Measurements from ENCODE around the gene NXPE4.
"Not testable (repeated sequence)": the region's sequence is repeated elsewhere in the genome, so short reads cannot be mapped to it uniquely, and the experiment has no call there.

NXPE4 gene

DNA sequence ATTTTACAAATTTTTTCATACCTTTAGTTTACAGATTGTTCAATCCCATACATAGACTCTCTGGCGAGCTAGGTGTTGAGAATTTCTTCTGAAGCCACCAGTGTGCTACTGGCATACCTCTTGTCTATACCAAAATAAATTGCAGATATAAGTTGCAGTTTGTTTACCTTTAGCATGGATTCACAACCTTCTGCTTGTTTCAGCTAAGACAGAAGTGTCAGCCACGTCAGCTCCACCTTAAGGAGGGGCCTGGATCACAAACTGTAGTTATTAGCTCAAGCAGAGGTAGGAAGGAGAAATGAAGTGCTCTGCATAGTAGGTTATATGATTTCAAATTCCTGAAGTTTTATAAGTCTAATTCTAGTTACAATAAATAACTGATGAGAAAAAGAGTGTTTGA is at the start of gene NXPE4:
Gene NXPE4 (minus strand): TSS at position 216 of the 400 bp plus-strand sequence. CDS start 1,027 bp downstream, outside the sequence.
- DNase-seq: no peak

GRCh38 chr11:114639440-114639839 is 43.9 kb upstream of the NXPE4 start:
- DNase-seq: not testable (repeated sequence)

GRCh38 chr11:114631445-114631965 is 35.9 kb upstream of the NXPE4 start:
- not testable (repeated sequence) for DNase-seq

DNA sequence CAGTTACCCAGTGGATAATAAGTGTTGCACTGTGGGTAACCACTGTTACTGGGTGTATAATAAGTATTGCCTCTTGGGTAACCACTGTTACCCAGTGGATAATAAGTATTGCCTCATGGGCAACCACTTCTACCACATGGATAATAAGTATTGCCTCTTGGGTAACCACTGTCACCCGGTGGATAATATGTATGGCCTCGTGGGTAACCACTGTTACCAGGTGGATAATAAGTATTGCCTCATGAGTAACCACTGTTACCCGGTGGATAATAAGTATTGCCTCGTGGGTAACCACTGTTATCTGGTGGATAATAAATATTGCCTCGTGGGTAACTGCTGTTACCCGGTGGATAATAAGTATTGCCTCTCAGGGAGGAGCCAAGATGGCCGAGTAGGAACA is 29.7 kb upstream of the NXPE4 start:
- DNase-seq: no peak

DNA sequence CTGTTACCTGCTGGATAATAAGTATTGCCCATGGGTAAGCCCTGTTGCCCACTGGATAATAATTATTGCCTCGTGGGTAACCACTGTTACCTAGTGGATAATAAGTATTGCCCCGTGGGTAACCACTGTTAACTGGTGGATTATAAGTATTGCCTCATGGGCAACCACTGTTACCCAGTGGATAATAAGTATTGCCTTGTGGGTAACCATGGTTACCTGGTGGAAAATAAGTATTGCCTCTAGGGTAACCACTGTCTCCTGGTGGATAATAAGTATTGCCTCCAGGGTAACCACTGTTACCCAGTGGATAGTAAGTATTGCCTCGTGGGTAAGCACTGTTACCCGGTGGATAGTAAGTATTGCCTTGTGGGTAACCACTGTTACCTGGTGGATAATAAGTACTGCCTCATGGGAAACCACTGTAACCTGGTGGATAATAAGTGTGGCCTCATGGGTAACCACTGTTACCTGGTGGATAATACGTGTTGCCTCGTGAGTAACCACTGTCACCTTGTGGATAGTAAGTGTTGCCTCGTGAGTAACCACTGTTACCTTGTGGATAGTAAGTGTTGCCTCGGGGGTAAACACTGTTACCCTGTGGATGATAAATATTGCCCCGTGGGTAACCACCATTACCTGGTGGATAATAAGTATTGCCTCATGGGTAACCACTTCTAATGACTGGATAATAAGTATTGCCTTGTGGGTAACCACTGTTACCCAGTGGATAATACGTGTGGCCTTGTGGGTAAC is 29.0 kb upstream of the NXPE4 start:
- DNase-seq: no peak

GRCh38 chr11:114623720-114624119 is 28.1 kb upstream of the NXPE4 start:
- no peak for DNase-seq

- no peak for DNase-seq
These were observed 27.3 kb upstream of the NXPE4 start for GRCh38 chr11:114622858-114623257.

- no peak for DNase-seq
These were observed 26.6 kb upstream of the NXPE4 start for GRCh38 chr11:114621950-114622809.

DNA sequence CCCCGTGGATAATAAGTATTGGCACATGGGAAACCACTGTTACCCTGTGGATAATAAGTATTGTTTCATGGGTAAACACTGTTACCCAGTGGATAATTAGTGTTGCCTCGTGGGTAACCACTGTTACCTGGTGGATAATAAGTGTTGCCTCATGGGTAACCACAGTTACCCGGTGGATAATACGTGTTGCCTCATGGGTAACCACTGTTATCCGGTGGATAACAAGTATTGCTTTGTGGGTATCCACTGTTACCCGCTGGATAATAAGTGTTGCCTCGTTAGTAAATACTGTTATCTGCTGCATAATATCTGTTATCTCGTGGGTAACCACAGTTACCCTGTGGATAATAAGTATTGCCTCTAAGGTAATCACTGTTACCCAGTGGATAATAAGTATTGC is 25.5 kb upstream of the NXPE4 start:
- no peak for DNase-seq

DNA sequence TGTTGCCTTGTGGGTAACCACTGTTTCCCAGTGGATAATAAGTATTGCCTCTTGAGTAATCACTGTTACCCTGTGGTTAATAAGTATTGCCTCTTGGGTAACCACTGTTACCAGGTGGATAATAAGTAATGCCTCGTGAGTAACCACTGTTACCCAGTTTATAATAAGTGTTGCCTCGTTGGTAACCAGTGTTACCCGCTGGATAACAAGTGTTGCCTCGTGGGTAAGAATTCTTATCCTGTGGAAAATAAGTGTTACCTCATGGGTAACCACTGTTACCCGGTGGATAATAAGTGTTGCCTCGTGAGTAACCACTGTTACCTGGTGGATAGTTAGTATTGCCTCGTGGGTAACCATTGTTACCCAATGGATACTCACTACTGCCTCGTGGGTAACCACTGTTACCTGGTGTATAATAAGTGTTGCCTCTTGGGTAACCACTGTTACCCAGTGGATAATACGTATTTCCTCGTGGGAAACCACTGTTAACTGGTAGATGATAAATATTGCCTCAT is 24.1 kb upstream of the NXPE4 start:
- no peak for DNase-seq

GRCh38 chr11:114618139-114618538 is 22.6 kb upstream of the NXPE4 start:
- DNase-seq: no peak

GRCh38 chr11:114617157-114618124 is 21.9 kb upstream of the NXPE4 start:
- no peak for DNase-seq

DNA sequence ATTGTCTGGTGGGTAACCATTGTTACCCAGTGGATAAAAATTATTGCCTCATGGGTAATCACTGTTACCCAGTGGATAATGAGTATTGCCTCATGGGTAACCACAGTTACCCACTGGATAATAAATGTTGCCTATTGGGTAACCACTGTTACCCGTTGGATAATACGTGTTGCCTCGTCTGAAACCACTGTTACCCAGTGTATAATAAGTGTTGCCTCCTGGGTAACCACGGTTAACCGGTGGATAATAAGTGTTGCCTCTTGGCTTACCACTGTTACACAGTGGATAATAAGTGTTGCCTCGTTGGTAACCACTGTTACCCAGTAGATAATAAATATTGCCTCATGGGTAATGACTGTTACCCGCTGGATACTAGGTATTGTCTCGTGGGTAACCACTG is 20.9 kb upstream of the NXPE4 start:
- no peak for DNase-seq

DNA sequence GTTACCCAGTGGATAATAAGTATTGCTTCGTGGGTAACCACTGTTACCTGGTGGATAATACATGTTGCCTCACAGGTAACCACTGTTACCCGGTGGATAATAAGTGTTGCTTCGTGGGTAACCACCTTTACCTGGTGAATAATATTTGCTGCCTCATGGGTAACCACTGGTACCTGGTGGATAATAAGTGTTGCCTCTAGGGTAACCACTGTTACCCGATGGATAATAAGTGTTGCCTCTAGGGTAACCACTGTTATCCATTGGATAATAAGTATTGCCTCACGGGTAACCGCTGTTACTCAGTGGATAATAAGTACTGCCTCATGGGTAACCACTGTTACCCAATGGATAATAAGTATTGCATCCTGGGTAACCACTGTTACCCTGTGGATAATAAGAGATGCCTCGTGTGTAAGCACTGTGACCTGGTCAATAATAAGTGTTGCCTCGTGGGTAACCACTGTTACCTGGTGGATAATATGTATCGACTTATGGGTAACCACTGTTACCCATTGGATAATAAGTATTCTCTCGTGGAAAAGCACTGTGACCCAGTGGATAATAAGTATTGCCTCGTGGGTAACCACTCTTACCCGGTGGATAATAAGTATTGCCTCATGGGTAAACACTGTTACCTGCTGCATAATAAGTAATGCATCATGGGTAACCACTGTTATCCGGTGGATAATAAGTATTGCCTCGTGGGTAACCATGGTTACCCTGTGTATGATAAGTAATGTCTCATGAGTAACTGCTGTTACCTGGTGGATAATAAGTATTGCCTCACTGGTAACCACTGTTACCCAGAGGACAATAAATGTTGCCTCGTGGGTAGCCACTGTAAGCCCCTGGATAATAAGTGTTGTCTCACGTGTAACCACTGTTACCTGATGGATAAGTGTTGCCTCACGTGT is 20.1 kb upstream of the NXPE4 start:
- DNase-seq: no peak

DNA sequence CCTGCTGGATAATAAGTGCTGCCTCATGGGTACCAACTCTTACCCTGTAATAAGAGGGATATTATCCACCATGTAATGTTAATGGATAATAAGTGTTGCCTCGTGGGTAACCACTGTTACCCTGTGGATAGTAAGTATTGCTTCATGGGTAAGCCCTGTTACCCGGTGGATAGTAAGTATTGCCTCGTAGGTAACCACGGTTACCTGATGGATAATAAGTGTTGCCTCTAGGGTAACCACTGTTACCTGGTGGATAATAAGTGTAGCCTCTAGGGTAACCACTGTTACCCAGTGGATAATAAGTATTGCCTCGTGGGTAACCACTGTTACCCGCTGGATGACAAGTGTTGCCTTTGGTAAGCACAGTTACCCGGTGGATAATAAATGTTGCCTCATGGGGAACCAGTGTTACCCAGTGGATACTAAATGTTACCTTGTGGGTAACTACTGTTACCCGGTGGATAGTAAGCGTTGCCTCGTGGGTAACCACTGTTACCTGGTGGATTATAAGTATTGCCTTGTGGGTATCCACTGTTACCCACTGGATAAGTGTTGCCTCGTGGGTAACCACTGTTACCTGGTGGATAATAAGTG is 18.6 kb upstream of the NXPE4 start:
- DNase-seq: no peak

- DNase-seq: not testable (repeated sequence)
These were observed 17.5 kb upstream of the NXPE4 start for GRCh38 chr11:114613094-114613493.

DNA sequence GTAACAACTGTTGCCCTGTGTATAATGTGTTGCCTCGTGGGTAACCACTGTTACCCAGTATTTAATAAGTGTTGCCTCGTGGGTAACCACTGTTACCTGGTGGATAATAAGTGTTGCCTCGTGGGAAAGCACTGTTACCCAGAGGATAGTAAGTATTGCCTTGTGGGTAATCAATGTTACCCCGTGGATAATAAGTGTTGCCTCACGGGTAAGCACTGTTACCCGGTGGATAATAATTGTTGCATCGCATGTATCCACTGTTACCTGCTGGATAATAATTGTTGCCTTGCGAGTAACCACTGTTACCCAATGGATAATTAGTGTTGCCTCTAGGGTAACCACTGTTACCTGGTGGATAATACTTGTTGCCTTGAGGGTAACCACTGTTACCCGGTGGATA is 17.1 kb upstream of the NXPE4 start:
- no peak for DNase-seq

- DNase-seq: not testable (repeated sequence)
These were observed 16.6 kb upstream of the NXPE4 start for GRCh38 chr11:114612199-114612598.

- DNase-seq: no peak
These were observed 15.7 kb upstream of the NXPE4 start for GRCh38 chr11:114610984-114611944.

DNA sequence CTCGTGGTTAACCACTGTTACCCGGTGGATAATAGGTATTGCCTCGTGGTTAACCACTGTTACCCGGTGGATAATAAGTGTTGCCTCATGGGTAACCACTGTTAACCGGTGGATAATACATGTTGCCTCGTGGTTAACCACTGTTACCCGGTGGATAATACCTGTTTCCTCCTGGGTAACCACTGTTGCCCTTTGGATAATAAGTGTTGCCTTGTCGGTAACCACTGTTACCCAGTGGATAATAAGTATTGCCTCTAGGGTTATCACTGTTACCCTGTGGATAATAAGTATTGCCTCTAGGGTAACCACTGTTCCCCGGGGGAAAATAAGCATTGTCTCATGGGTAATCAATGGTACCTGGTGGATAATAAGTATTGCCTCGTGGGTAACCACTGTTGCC is 15.0 kb upstream of the NXPE4 start:
- no peak for DNase-seq

Data from suppressor macrophage treated with lipopolysaccharide for 4 hours (primary cell).